Testis (tissue), 3 donors: ENCODE results near the gene CHST5. TPM values are rescaled to one million over a fixed set of nuclear protein-coding genes. Genes with fewer than 3 reads are reported as not detected.

Source experiments
- DNase-seq: peaks from one replicate; pipeline ENCODE4 v3.0.0-alpha.2; 2019
- H3K27ac ChIP-seq, 2 donors: fragments of 200-600 bp; sonication (generic); one replicate each; pipeline ENCODE4 v1.5.1; 2019
- H3K27me3 ChIP-seq: fragments of 200-600 bp; sonication (generic); one replicate; pipeline ENCODE4 v1.5.1; 2019
- H3K36me3 ChIP-seq: fragments of 200-600 bp; sonication (generic); one replicate; pipeline ENCODE4 v1.5.1; 2017; ENCODE audit warnings: low read depth; ENCODE audit errors: missing control alignments
- H3K4me1 ChIP-seq: fragments of 200-600 bp; sonication (generic); one replicate; pipeline ENCODE4 v1.5.1; 2019
- H3K4me3 ChIP-seq, 2 donors: fragments of 200-600 bp; sonication (generic); one replicate each; pipeline ENCODE4 v1.5.1; 2017 to 2019
- H3K9me3 ChIP-seq: fragments of 200-600 bp; sonication (generic); one replicate; pipeline ENCODE4 v1.5.1; 2017
- CTCF ChIP-seq, 3 experiments: fragments of 450-650 bp in 2 of 3; fragments of 200-600 bp in 1 of 3; sonication (generic) in 1 of 3; IDR thresholded peaks; one replicate each; pipeline ENCODE4 v1.5.1; 2016 to 2019; ENCODE audit warnings: antibody characterized with exemption in 3 of 3, mild to moderate bottlenecking in 2 of 3, moderate library complexity in 1 of 3
- POLR2A ChIP-seq: fragments of 450-650 bp; IDR thresholded peaks from one replicate; pipeline ENCODE4 v1.6.1; 2017; ENCODE audit warnings: antibody characterized with exemption, mild to moderate bottlenecking, moderate library complexity
- WGBS, 2 donors: methylation state at CpG; one replicate each; pipeline ENCODE4 v1.1.5; 2018; 5-methylcytosine and 5-hydroxymethylcytosine counted together
- intact Hi-C: fragments of 100-400 bp; cut with DNase I; formaldehyde crosslinking; loops from one replicate; pipeline ENCODE4 v1.15.1; 2023; ENCODE audit warnings: low total_unique reads
- polyA plus RNA-seq: library from polyadenylated mRNA; stranded (reverse); fragments of 350-450 nt; fragmentation: Illumina TruSeq; extraction: RNeasy Lipid Tissue Mini Kit (QIAGEN cat#74804); gene quantifications from one replicate; pipeline ENCODE4 v1.2.3, GENCODE V29; 2014; ENCODE audit warnings: low read depth, low replicate concordance; ENCODE audit not compliant: insufficient read depth
- total RNA-seq, 2 donors: library from RNA; depleted of rRNA; stranded (reverse); fragments of >200 nt; gene quantifications; one replicate each; pipeline ENCODE4 v1.2.3, GENCODE V29; 2016

Gene CHST5
- total and polyA plus RNA-seq, 3 donors from 2014 or later = 0.26 to 0.74 (median 0.55) TPM

DNA sequence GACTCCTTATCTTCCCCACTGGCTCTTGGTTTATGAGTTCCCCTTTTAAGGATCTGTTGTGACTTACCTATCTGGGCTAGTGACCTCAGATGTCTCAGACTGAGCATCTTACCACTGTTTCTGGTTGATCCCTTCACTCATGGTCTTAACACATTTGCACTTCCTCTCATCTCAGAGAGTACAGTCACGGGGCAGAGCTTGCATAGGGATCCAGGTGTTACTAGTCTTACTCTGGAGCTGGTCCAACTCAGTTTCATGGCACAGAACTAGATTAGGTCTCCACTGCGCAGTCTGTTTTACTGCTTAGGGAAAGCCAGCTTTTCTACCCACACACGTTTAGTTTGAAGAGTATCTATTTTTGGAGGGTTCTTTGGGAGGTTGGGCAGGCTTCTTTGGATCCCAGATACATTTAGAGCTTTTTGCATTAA is 40.5 kb upstream of the CHST5 start:
- intact Hi-C loops = loop anchor here (10.0 kb wide), 1 partner anchor 68 kb away; the partner anchor contains the start of genes KARS1 and TERF2IP
- Histone ChIP-seq H3K36me3 (no peaks in the 10 kb centered on the region), H3K27ac (no peak overlapping the region), H3K27me3 (no peaks in the 10 kb centered on the region), H3K4me1 (no peaks in the 10 kb centered on the region), H3K9me3 (no peaks in the 10 kb centered on the region), H3K4me3 (no peak overlapping the region)
- TF ChIP-seq POLR2A (no peak), CTCF (IDR thresholded peaks at IDR 0.05) (no peak)
- DNase-seq = no peak
- WGBS, 2 donors = 51 to 62% methylated on average over 3 of the region's 3 CpGs

- WGBS, 2 donors = 55 to 59% methylated on average over 3 of the region's 3 CpGs
- TF ChIP-seq POLR2A (no peak), CTCF (IDR thresholded peaks at IDR 0.05) (no peak)
- DNase-seq = no peak
- H3K4me3 ChIP-seq = no peak overlapping the region
- no peaks in the 10 kb centered on the region for H3K36me3 ChIP-seq
- no peaks in the 10 kb centered on the region for H3K4me1 ChIP-seq
- intact Hi-C loops = loop anchor here (10.0 kb wide), 1 partner anchor 69 kb away; the partner anchor contains the start of genes KARS1 and TERF2IP
- no peak overlapping the region for H3K27ac ChIP-seq
- H3K27me3 ChIP-seq = no peaks in the 10 kb centered on the region
- H3K9me3 ChIP-seq = no peaks in the 10 kb centered on the region
These were observed 40.0 kb upstream of the CHST5 start for GRCh38 chr16:75575958-75576357.

DNA sequence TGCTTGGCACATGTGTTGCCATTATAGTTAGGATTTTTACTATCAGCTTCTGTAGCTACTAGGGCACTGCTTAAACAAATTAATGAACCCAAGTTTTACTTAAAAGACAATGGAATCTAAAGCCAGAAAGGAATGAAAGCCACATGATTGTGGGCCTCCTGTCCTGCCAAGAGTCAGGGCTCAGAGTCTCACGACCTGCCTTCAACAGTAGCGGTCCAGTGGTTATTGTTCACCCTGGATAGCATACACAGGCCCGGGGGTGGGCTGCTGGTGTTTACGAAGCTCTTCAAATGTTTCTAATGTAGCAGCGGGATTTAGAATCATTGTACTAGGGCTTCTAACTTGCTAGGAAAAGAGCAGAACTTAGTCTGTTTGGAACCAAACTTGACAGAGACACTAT is 38.0 kb upstream of the CHST5 start:
- intact Hi-C loops = loop anchor here (10.0 kb wide), 1 partner anchor 71 kb away; the partner anchor contains the start of genes KARS1 and TERF2IP
- Histone ChIP-seq H3K36me3 (no peaks in the 10 kb centered on the region), H3K27ac (no peak overlapping the region), H3K27me3 (no peaks in the 10 kb centered on the region), H3K9me3 (no peaks in the 10 kb centered on the region), H3K4me3 (no peak overlapping the region), H3K4me1 (no peaks in the 10 kb centered on the region)
- TF ChIP-seq CTCF (IDR thresholded peaks at IDR 0.05) = no peak
- no peak for TF ChIP-seq POLR2A
- WGBS, 2 donors = 71 to 83% methylated on average over 5 of the region's 5 CpGs
- no peak for DNase-seq

- Histone ChIP-seq H3K9me3 (no peaks in the 10 kb centered on the region), H3K36me3 (no peaks in the 10 kb centered on the region), H3K4me1 (no peaks in the 10 kb centered on the region), H3K27me3 (no peaks in the 10 kb centered on the region), H3K4me3 (no peak overlapping the region), H3K27ac (no peak overlapping the region)
- DNase-seq = no peak
- 62 to 85% methylated on average over 3 of the region's 3 CpGs for WGBS, 2 donors
- TF ChIP-seq POLR2A = no peak
- no peak for TF ChIP-seq CTCF (IDR thresholded peaks at IDR 0.05)
- intact Hi-C loops = loop anchor here (10.0 kb wide), 1 partner anchor 72 kb away; the partner anchor contains the start of genes KARS1 and TERF2IP
These were observed 37.1 kb upstream of the CHST5 start for GRCh38 chr16:75572864-75573542.
